Activated gamma-delta T cell treated with Interleukin-2 at 50 U/mL for 16 hours (primary cell): ENCODE measurements around the gene SEBOX.
"Not testable (repeated sequence)": the region's sequence is repeated elsewhere in the genome, so short reads cannot be mapped to it uniquely, and the experiment has no call there.

Source experiments
- DNase-seq: peaks from one replicate; pipeline ENCODE4 v3.0.0-alpha.2; 2020

SEBOX gene

DNA sequence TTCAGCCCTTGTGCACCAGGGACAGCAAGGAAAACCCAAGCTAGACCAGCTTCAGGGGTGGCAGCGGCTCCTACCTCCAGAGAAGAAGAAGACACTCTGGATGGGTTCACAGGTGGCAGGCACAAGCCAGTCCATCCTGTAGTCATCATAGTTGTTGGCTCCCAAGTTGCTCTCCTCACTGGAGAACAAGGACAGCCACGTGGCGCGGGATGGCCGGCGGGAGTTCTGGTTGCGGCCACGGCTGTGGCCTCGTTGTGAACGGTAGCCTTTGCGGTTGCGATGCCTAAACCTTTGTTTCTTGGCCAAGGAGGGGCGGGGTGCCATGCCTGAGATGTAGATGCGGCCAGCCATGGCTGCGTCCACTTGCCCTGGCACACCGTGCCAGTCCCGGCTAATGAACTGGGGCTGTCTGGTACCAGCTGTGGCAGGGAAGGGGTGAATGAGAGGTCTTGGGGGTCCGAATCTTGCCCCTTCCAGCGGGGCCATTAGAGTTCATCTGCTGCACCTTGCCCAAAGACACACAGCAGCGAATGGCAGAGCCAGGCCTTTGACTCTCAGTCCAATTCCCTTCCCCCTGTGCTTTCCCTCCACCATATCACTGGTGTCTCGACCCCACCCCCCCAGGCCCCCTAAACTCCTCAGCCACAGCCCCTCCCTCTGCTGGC lies 2.8 kb upstream of the SEBOX start:
- no peak for DNase-seq

GRCh38 chr17:28366605-28367004 lies 1.6 kb upstream of the SEBOX start:
- DNase-seq: no peak

DNA sequence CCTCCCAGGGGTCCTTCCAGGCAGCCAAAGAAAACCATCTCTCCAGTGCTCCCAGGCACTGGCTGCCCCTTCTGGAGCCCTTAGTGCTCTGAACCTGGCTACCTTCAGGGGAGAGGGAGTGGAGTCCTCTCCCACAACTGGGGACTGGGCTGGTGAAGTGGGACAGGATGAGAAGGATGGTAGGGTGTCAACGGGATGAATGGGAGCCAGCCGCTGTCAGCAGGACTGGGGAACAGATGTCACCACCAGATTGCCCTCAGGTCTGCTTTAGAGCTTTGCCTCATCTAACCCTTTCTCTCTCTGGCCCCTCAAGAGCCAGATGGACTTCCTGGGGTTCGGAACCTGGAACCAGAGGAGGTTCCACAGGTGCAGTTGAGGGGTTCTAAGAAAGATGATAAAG lies 488 bp upstream of the SEBOX start:
- DNase-seq: no peak

DNA sequence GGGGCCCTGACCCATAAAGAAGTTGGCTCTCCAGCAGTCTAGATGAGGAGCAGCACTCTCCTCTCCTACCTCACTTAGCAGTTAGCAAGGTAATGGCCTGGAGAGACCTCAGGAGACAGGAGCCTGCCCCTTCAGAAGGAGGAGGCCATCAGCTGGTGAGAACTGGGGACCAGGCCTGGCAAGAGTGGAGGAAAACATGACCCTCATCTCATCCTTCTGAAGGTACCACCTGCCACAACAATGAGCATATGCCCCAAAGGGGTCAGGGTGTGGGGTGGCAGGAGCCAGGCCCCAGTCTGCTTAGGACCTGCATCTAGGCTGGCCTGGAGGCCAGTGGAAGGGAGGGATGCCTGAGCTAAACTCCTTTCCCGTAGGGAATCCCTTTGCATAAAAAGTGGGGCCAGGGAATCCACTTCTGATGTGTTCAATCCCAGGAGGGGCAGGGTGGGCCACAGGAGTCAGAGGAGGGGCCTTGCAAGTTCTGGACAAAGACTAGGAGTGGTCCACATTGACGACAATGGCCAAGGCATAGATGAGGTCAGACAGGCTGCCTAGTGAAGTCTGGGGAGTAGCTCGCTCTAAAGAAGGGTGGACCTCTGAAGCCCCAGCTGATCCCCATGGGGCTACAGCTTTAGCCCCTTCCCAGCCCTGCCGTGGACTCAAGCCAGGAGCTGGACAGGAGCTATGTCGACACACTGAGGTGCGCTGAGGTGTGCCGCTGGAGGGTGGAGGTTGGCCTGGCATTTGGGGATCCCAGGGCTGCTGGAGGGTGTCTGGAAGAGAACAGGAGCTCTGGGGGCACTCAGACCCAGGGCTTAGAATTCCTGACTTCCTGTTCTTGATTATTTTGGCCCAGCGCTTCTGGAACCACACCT lies 986 bp downstream of the SEBOX start:
- no peak for DNase-seq

- DNase-seq: no peak
These were observed 1.8 kb downstream of the SEBOX start for GRCh38 chr17:28363186-28363585.

DNA sequence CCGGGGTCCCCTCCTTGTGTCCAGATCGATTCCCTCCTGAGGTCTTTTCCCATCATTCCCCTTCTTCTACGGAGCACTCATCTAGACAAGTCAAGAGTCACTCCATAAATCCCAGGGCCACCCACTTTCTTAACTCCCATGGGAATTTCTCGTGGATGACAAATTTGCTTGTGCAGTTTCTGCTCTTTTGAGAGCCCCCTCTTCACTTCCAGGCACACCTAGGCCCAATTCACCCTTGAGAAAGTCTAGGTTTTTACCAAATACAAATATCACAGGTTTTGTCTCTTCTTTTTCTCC lies 7.2 kb downstream of the SEBOX start:
- DNase-seq: no peak

- peak; percentile 95 for DNase-seq
These were observed 7.7 kb downstream of the SEBOX start, which contains the start of gene POLDIP2 for GRCh38 chr17:28357061-28357900. Gene POLDIP2, minus strand, starts transcription at chr17:28357527. Its CDS starts 79 bp downstream, at chr17:28357448.

GRCh38 chr17:28350271-28350670 lies 14.7 kb downstream of the SEBOX start:
- no peak for DNase-seq

GRCh38 chr17:28348979-28349378 lies 16.0 kb downstream of the SEBOX start:
- no peak for DNase-seq

DNA sequence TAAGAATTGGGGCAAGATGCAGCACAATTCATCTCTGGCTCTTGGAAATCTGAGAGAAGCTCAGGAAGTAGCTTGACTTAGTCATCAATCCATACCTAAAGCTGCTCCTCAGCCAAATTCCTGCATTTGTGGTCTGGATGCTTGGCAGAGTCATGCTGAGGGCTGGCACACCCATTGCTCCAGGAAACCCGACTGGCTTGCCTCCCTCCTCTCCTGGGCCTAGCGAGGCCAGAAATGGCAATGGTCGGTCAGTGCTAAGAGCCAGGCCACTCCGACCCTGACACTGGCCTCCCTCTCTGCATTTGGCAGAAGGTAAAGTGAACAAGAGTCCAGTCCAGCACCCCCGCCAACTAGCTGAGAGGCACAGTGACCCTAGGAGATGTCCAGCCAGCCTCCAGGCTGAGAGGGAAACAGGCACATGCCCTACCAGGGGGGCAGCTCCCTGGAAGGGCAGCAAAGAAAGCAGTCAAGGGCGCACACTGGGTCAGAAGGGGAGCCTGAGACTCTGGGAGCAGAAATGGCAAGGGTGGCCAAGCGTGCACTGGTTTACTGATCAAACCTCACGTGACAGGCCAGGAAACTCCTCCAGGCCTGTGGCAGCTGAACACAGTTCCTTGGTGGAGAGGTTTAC lies 17.6 kb downstream of the SEBOX start:
- DNase-seq: no peak

GRCh38 chr17:28346746-28347246 lies 18.2 kb downstream of the SEBOX start:
- DNase-seq: no peak

DNA sequence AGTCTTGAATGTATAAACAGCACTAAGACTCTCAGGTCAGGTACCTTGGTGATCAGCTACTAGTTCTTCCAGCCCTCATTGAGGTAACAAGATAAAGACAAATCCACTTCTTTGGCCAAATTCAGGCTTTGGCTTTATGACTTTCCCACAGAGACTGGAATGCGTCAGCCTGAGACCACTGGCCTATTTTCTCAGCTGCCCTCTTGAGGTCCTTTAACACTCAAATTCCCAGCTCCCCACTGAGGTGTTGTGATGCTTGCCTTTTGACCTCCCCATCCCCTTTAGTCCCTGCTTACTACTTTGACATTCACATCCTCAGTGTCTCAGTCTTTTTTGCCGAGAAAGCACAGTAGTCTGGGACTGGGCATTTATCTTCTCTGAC lies 18.8 kb downstream of the SEBOX start:
- DNase-seq: no peak

DNA sequence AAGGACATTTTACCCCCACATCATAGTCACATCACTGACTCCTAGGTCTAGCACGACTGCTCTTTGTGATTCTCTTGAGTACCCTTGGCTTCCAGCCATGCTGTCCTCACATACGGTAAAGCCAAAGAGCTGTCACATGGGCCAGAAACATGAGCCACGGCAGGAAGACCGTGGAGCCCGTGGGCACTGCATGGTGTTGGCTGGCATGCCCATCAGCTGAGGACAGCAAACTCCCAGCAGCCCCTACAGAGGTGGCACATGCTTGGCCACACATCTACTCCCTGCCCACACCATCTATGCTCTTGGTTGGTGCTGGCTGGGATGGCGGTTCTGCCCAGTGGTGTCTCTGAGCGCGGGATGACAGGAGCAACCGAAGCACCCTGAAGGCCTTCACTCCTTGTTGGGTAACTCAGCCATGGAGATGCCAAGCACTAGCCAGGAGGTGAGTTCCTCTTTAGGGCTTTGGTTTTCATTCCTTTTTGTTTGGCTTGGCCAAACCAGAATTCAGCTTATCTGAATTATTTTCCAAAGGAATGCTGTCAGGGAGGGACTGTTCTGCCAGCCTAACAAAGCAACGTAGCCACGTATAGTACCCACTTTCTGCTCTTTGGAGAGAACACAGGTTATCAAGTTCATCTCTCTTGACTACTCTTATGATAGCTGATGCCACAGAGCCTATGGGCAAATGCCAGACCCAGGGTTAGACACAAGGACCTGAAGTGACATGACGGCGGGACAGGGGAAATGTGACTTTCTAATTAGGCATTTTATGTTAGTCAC lies 19.4 kb downstream of the SEBOX start:
- no peak for DNase-seq

- DNase-seq: no peak
These were observed 20.5 kb downstream of the SEBOX start for GRCh38 chr17:28344435-28344901.

GRCh38 chr17:28344011-28344410 lies 21.0 kb downstream of the SEBOX start:
- no peak for DNase-seq

GRCh38 chr17:28343491-28343932 lies 21.5 kb downstream of the SEBOX start:
- DNase-seq: no peak

GRCh38 chr17:28342313-28342712 lies 22.7 kb downstream of the SEBOX start:
- DNase-seq: no peak

- no peak for DNase-seq
These were observed 23.5 kb downstream of the SEBOX start for GRCh38 chr17:28341516-28341915.

GRCh38 chr17:28340374-28340773 lies 24.6 kb downstream of the SEBOX start:
- no peak for DNase-seq

GRCh38 chr17:28339431-28339830 lies 25.6 kb downstream of the SEBOX start:
- no peak for DNase-seq

GRCh38 chr17:28338769-28339212 lies 26.2 kb downstream of the SEBOX start:
- not testable (repeated sequence) for DNase-seq
